Small intestine (tissue), 7 donors: ENCODE measurements around the gene PRSS36. TPM values are rescaled to one million over a fixed set of nuclear protein-coding genes. Genes with fewer than 3 reads are reported as not detected.

Source experiments
- DNase-seq, 2 donors: peaks; one replicate each; pipeline versions ENCODE4 v3.0.0 to v3.0.0-alpha.2; 2013
- FAIRE-seq: peaks from 2 replicates; lab custom pipeline; 2012; peaks lifted over from hg19 to GRCh38; lab: Jason Lieb, UNC
- H3K27ac ChIP-seq, 3 donors: one replicate each; pipeline ENCODE4 v1.5.1; 2013; ENCODE audit warnings: low read length in 2 of 3, mild to moderate bottlenecking in 2 of 3, control low read depth in 1 of 3, inconsistent platforms in 1 of 3, low read depth in 1 of 3, moderate library complexity in 1 of 3
- H3K27me3 ChIP-seq, 3 donors: one replicate each; pipeline ENCODE4 v1.6.1; 2013; ENCODE audit warnings: low read length in 3 of 3, inconsistent platforms in 1 of 3; ENCODE audit not compliant: control insufficient read depth in 3 of 3, insufficient read depth in 3 of 3
- H3K36me3 ChIP-seq, 3 donors: one replicate each; pipeline ENCODE4 v1.6.1; 2013; ENCODE audit warnings: low read length in 3 of 3, inconsistent platforms in 1 of 3, low read depth in 1 of 3, mild to moderate bottlenecking in 1 of 3, moderate library complexity in 1 of 3; ENCODE audit not compliant: control insufficient read depth in 3 of 3, insufficient read depth in 2 of 3
- H3K4me1 ChIP-seq, 3 donors: one replicate each; pipeline ENCODE4 v1.6.1; 2013; ENCODE audit warnings: low read length in 2 of 3, inconsistent platforms in 1 of 3, low read depth in 1 of 3, mild to moderate bottlenecking in 1 of 3, moderate library complexity in 1 of 3; ENCODE audit not compliant: control insufficient read depth in 3 of 3, insufficient read depth in 2 of 3
- H3K4me3 ChIP-seq, 3 donors: one replicate each; pipeline ENCODE4 v1.5.1; 2013; ENCODE audit warnings: low read length in 3 of 3, control low read depth in 1 of 3, inconsistent platforms in 1 of 3, low read depth in 1 of 3, mild to moderate bottlenecking in 1 of 3, moderate library complexity in 1 of 3
- H3K9me3 ChIP-seq, 2 donors: one replicate each; pipeline ENCODE4 v1.6.1; 2013; ENCODE audit warnings: low read depth in 1 of 2, low read length in 1 of 2; ENCODE audit not compliant: control insufficient read depth in 2 of 2, insufficient read depth in 1 of 2
- WGBS, 3 donors: extraction: QIAGEN DNeasy Blood & Tissue Kit; methylation state at CpG; one replicate each; pipeline ENCODE4 v1.1.7; 2013; 5-methylcytosine and 5-hydroxymethylcytosine counted together
- polyA plus RNA-seq, 4 donors: library from polyadenylated mRNA; stranded (reverse) in 3 of 4; unstranded in 1 of 4; fragments of 200-250 nt in 3 of 4; fragments of 120-200 nt in 1 of 4; gene quantifications; one replicate each; pipeline versions ENCODE4 v1.2.1 to v1.2.3, GENCODE V29; 2013
- donor health status: healthy with polysubstance abuse.
- donor health status: control.
- donor health status: control.
- donor health status: Bipolar disorder and iron deficiency.
- donor health status: healthy.

PRSS36 gene
- polyA plus RNA-seq, 4 donors = 2.5 to 19.2 (median 8.1) TPM

DNA sequence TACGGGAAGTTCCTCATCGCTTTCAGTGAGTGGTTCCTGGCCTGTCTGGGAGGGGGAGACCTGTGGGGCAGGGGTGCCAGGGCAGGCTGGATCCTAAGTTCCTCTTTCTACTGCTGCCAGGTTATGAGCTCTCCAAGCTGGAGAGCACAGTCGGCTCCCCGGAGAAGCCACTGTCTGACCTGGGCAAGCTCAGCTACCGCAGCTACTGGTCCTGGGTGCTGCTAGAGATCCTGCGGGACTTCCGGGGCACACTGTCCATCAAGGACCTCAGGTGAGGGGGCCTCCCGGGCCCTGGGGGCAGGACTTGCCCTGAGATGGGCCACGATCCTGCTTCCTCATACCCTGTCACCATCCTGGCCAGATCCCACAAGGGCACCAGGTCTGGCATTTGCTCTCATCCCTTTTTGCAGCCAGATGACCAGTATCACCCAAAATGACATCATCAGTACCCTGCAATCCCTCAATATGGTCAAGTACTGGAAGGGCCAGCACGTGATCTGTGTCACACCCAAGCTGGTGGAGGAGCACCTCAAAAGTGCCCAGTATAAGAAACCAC lies 19.5 kb downstream of the PRSS36 start:
- no peaks in the 10 kb centered on the region for H3K9me3 ChIP-seq
- no peaks in the 10 kb centered on the region for H3K27me3 ChIP-seq
- FAIRE-seq (no peak), DNase-seq (peak in 1 of 2 donors; percentile 29)
- peaks cover 0 to 82% (median 0%) of the 10 kb centered on the region in 3 donors for H3K36me3 ChIP-seq
- peaks cover 4 to 66% (median 13%) of the 10 kb centered on the region in 3 donors for H3K4me1 ChIP-seq
- peak overlapping the region; percentile 90 to 98 (median 94) for H3K27ac ChIP-seq
- no peak overlapping the region for H3K4me3 ChIP-seq
- 18 to 66% (median 29%) methylated on average over 10 of the region's 10 CpGs for WGBS, 3 donors

GRCh38 chr16:31129568-31130335 lies 20.1 kb downstream of the PRSS36 start:
- H3K4me1 ChIP-seq = peaks cover 4 to 66% (median 13%) of the 10 kb centered on the region in 3 donors
- no peak overlapping the region for H3K4me3 ChIP-seq
- FAIRE-seq (no peak), DNase-seq (peak; percentile 38 to 46)
- peaks cover 0 to 81% (median 0%) of the 10 kb centered on the region in 3 donors for H3K36me3 ChIP-seq
- no peaks in the 10 kb centered on the region for H3K27me3 ChIP-seq
- peak overlapping the region; percentile 90 to 98 (median 94) for H3K27ac ChIP-seq
- H3K9me3 ChIP-seq = no peaks in the 10 kb centered on the region
- 23 to 55% (median 37%) methylated on average over 28 to 29 of the region's 29 CpGs for WGBS, 3 donors

GRCh38 chr16:31128711-31129567 lies 20.9 kb downstream of the PRSS36 start:
- H3K27ac ChIP-seq = peak overlapping the region; percentile 90 to 98 (median 94)
- H3K4me3 ChIP-seq = no peak overlapping the region
- peaks cover 0 to 79% (median 3%) of the 10 kb centered on the region in 3 donors for H3K36me3 ChIP-seq
- H3K4me1 ChIP-seq = peaks cover 4 to 66% (median 13%) of the 10 kb centered on the region in 3 donors
- FAIRE-seq = no peak
- no peaks in the 10 kb centered on the region for H3K9me3 ChIP-seq
- no peaks in the 10 kb centered on the region for H3K27me3 ChIP-seq
- 12 to 54% (median 35%) methylated on average over 14 of the region's 14 CpGs for WGBS, 3 donors
- peak; percentile 79 to 86 for DNase-seq

DNA sequence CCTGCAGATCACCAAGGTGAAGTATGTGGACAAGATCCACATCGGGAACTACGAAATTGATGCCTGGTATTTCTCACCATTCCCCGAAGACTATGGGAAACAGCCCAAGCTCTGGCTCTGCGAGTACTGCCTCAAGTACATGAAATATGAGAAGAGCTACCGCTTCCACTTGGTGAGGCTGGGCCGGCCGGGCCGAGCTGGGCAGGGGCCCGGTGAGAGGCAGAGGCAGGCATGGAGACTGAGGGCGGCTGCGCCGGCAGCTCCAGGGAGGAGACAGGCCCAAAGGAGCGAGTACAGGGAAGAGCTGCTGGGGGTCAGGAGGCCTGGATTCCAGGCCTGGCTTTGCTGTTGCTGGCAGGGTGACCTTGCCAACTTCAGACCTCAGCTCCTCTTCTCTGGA lies 22.7 kb downstream of the PRSS36 start:
- no peaks in the 10 kb centered on the region for H3K27me3 ChIP-seq
- H3K4me1 ChIP-seq = peaks cover 4 to 49% (median 11%) of the 10 kb centered on the region in 3 donors
- DNase-seq (no peak), FAIRE-seq (no peak)
- H3K4me3 ChIP-seq = no peak overlapping the region
- WGBS, 3 donors = 90 to 95% (median 94%) methylated on average over 12 to 13 of the region's 13 CpGs
- peaks cover 0 to 75% (median 3%) of the 10 kb centered on the region in 3 donors for H3K36me3 ChIP-seq
- no peaks in the 10 kb centered on the region for H3K9me3 ChIP-seq
- H3K27ac ChIP-seq = peak overlapping the region; percentile 90 to 98 (median 94)

DNA sequence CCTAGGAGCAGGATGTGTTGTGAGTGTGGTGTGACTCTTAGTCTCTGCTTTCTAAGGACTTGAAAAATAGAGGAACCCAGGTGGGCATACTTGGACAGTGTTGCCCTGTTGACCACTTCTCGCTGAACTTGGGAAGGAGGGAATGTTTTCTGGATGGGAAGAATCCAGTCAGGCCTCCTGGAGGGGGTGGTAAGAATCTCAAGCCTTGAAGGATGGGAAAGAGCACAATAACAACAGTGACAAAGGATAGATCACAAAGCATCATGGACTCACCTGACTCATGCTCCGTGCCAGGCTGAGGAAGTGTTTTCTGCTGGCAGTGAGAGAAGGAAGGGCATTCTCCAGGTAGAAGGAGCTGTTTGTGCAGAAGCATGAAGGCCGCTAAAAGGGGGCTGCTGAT lies 24.0 kb downstream of the PRSS36 start:
- Histone ChIP-seq H3K4me1 (peaks cover 4 to 36% (median 10%) of the 10 kb centered on the region in 3 donors), H3K27me3 (no peaks in the 10 kb centered on the region), H3K36me3 (peaks cover 3 to 72% (median 3%) of the 10 kb centered on the region in 3 donors), H3K9me3 (no peaks in the 10 kb centered on the region), H3K4me3 (no peak overlapping the region), H3K27ac (no peak overlapping the region)
- WGBS, 3 donors = 91 to 97% (median 97%) methylated on average over 3 of the region's 3 CpGs
- no peak for DNase-seq
- no peak for FAIRE-seq

GRCh38 chr16:31120129-31120528 lies 29.7 kb downstream of the PRSS36 start:
- FAIRE-seq (no peak), DNase-seq (no peak)
- WGBS, 3 donors = 91 to 94% (median 92%) methylated on average over 16 of the region's 16 CpGs
- Histone ChIP-seq H3K9me3 (no peaks in the 10 kb centered on the region), H3K36me3 (peaks cover 6 to 55% (median 7%) of the 10 kb centered on the region in 3 donors), H3K4me1 (peaks cover 0 to 16% (median 0%) of the 10 kb centered on the region in 3 donors), H3K27me3 (no peaks in the 10 kb centered on the region), H3K4me3 (no peak overlapping the region), H3K27ac (no peak overlapping the region)

- WGBS, 3 donors = 46 to 56% (median 50%) methylated on average over 9 of the region's 9 CpGs
- H3K9me3 ChIP-seq = no peaks in the 10 kb centered on the region
- FAIRE-seq = no peak
- H3K4me3 ChIP-seq = peak overlapping the region; percentile 62 to 84 (median 70)
- H3K27me3 ChIP-seq = no peaks in the 10 kb centered on the region
- H3K36me3 ChIP-seq = peaks cover 4 to 50% (median 6%) of the 10 kb centered on the region in 3 donors
- peak overlapping the region; percentile 91 to 99 (median 96) for H3K27ac ChIP-seq
- H3K4me1 ChIP-seq = peaks cover 0 to 22% (median 0%) of the 10 kb centered on the region in 3 donors
- DNase-seq = peak in 1 of 2 donors; percentile 59
These were observed 31.4 kb downstream of the PRSS36 start for GRCh38 chr16:31118223-31119155.
